Naive thymus-derived CD4-positive, alpha-beta T cell (primary cell): ENCODE measurements around the gene BCL7C. TPM values are rescaled to one million over a fixed set of nuclear protein-coding genes. Genes with fewer than 3 reads are reported as not detected.

Source experiments
- ATAC-seq: fragments of 150-1000 bp; cut with Tn5 transposase; 2 replicates; pipeline ENCODE4 v1.10.0; 2021; ENCODE audit warnings: mild to moderate bottlenecking, moderate library complexity
- CTCF ChIA-PET: fragments of 350-600 bp; sonication (Branson Sonifier 250); formaldehyde crosslinking; loops from one replicate; lab custom pipeline; 2021; ENCODE audit warnings: antibody characterized with exemption; lab: Charles Lee
- POLR2A ChIA-PET: fragments of 350-600 bp; sonication (Branson Sonifier 250); formaldehyde crosslinking; loops from one replicate; lab custom pipeline; 2021; ENCODE audit warnings: antibody characterized with exemption, inconsistent platforms; lab: Charles Lee
- DNase-seq, 9 donors: peaks; one replicate each; pipeline versions ENCODE4 v3.0.0 to v3.0.0-alpha.2; 2020 to 2022; ENCODE audit warnings: mixed read lengths in 1 of 9
- H3K27ac ChIP-seq: one replicate; pipeline ENCODE4 v1.7.0; 2013; ENCODE audit warnings: mild to moderate bottlenecking, low read depth, low read length, moderate library complexity
- H3K27me3 ChIP-seq, 2 donors: one replicate each; pipeline ENCODE4 v1.7.0; 2013; ENCODE audit warnings: low read length in 2 of 2, mild to moderate bottlenecking in 2 of 2, moderate library complexity in 2 of 2; ENCODE audit not compliant: control insufficient read depth in 2 of 2, insufficient read depth in 2 of 2
- H3K36me3 ChIP-seq, 3 experiments: 1 replicate in 2 of 3; 2 replicates in 1 of 3; pipeline ENCODE4 v1.7.0; 2013; ENCODE audit warnings: low read length in 3 of 3, mild to moderate bottlenecking in 3 of 3, moderate library complexity in 1 of 3; ENCODE audit not compliant: insufficient read depth in 3 of 3, control insufficient read depth in 2 of 3
- H3K4me1 ChIP-seq, 2 donors: one replicate each; pipeline ENCODE4 v1.7.0; 2013; ENCODE audit warnings: low read length in 2 of 2, mild to moderate bottlenecking in 2 of 2, moderate library complexity in 1 of 2; ENCODE audit not compliant: control insufficient read depth in 2 of 2, insufficient read depth in 2 of 2
- H3K4me3 ChIP-seq: 2 replicates; pipeline ENCODE4 v1.7.0; 2013; ENCODE audit warnings: mild to moderate bottlenecking, low read length
- H3K9me3 ChIP-seq, 3 experiments: 1 replicate in 2 of 3; 2 replicates in 1 of 3; pipeline ENCODE4 v1.7.0; 2013; ENCODE audit warnings: low read length in 3 of 3; ENCODE audit not compliant: control insufficient read depth in 2 of 3
- H3K27ac Mint-ChIP-seq, 9 donors: one replicate each; pipeline ENCODE4 v1.8.0; 2020 to 2022; ENCODE audit warnings: mixed read lengths in 9 of 9, mild to moderate bottlenecking in 8 of 9, moderate library complexity in 5 of 9, inconsistent platforms in 2 of 9
- H3K27me3 Mint-ChIP-seq, 5 donors: one replicate each; pipeline ENCODE4 v1.8.0; 2021 to 2022; ENCODE audit warnings: mixed read lengths in 5 of 5, mild to moderate bottlenecking in 1 of 5
- H3K36me3 Mint-ChIP-seq, 5 donors: one replicate each; pipeline ENCODE4 v1.8.0; 2020 to 2022; ENCODE audit warnings: mixed read lengths in 5 of 5, mild to moderate bottlenecking in 3 of 5, inconsistent platforms in 1 of 5
- H3K4me1 Mint-ChIP-seq, 7 donors: one replicate each; pipeline ENCODE4 v1.8.0; 2020 to 2022; ENCODE audit warnings: mixed read lengths in 7 of 7, mild to moderate bottlenecking in 3 of 7, inconsistent platforms in 1 of 7
- H3K4me3 Mint-ChIP-seq, 10 donors: one replicate each; pipeline ENCODE4 v1.8.0; 2020 to 2022; ENCODE audit warnings: mild to moderate bottlenecking in 10 of 10, mixed read lengths in 10 of 10, moderate library complexity in 6 of 10, inconsistent platforms in 2 of 10
- H3K9me3 Mint-ChIP-seq, 11 donors: one replicate each; pipeline ENCODE4 v1.8.0; 2020 to 2022; ENCODE audit warnings: mixed read lengths in 11 of 11, mild to moderate bottlenecking in 4 of 11, inconsistent platforms in 1 of 11, moderate library complexity in 1 of 11
- intact Hi-C, 2 donors: fragments of 100-400 bp; cut with micrococcal nuclease; formaldehyde crosslinking; loops; one replicate each; pipeline ENCODE4 v1.15.1; 2023
- polyA plus RNA-seq, 2 donors: library from polyadenylated mRNA; unstranded; fragments of 300-500 nt; fragmentation: Illumina TruSeq; gene quantifications; one replicate each; pipeline ENCODE4 v1.2.3, GENCODE V29; 2021
- total RNA-seq, 6 experiments: library from RNA in 5 of 6; stranded (reverse) in 5 of 6; gene quantifications; 1 replicate in 5 of 6; 2 replicates in 1 of 6; pipeline ENCODE4 v1.2.3 and lab custom pipeline; 2021 to 2026

BCL7C gene
- total and polyA plus RNA-seq, 7 experiments from 2014 or later = 17.2 to 31.4 (median 22.7) TPM

- Mint-ChIP-seq H3K4me3 (peak overlapping the region in 5 of 10 donors; percentile 28 to 99 (median 94)), H3K27ac (peak overlapping the region; percentile 41 to 99 (median 96)), H3K36me3 (peaks cover 0 to 4% (median 0%) of the 10 kb centered on the region in 5 donors), H3K9me3 (peaks cover 0 to 5% (median 0%) of the 10 kb centered on the region in 11 donors), H3K27me3 (no peaks in the 10 kb centered on the region), H3K4me1 (peaks cover 26 to 47% (median 35%) of the 10 kb centered on the region in 7 donors)
- Histone ChIP-seq H3K4me3 (no peak overlapping the region), H3K27ac (peak overlapping the region; percentile 80), H3K36me3 (no peaks in the 10 kb centered on the region), H3K9me3 (peaks cover 0 to 3% (median 0%) of the 10 kb centered on the region in 3 experiments), H3K27me3 (no peaks in the 10 kb centered on the region), H3K4me1 (peaks cover 26 to 38% of the 10 kb centered on the region in 2 donors)
- CTCF ChIA-PET = interaction anchor here (0.8 to 1.9 kb wide), 2 partner anchors 13 to 59 kb away, joined by 3 to 6 read pairs; no protein-coding TSS in a partner anchor
- ATAC-seq (no peak), DNase-seq (no peak)
- intact Hi-C loops = loop anchor here in 1 of 2 donors (5.0 kb wide), 1 partner anchor 142 kb away; the partner anchor contains the start of genes CFAP119 and RNF40
- POLR2A ChIA-PET = interaction anchor here (0.6 to 4.3 kb wide), 7 partner anchors 9 to 99 kb away, joined by 3 to 67 read pairs (median 5); no protein-coding TSS in a partner anchor
Measured at GRCh38 chr16:30904114-30904780, 10.4 kb upstream of the BCL7C start.

GRCh38 chr16:30903596-30903995, 9.7 kb upstream of the BCL7C start:
- peaks cover 0 to 3% (median 0%) of the 10 kb centered on the region in 3 experiments for H3K9me3 ChIP-seq
- H3K4me1 ChIP-seq = peaks cover 26 to 38% of the 10 kb centered on the region in 2 donors
- peaks cover 0 to 4% (median 0%) of the 10 kb centered on the region in 5 donors for H3K36me3 Mint-ChIP-seq
- intact Hi-C loops = loop anchor here (1.0 to 5.0 kb wide), 2 partner anchors 28 to 141 kb away; partner anchors contain the start of genes CFAP119 (in 1 of the 2) and RNF40 (in 1 of the 2)
- H3K4me1 Mint-ChIP-seq = peaks cover 26 to 47% (median 38%) of the 10 kb centered on the region in 7 donors
- H3K27ac ChIP-seq = peak overlapping the region; percentile 80
- H3K27ac Mint-ChIP-seq = peak overlapping the region; percentile 90 to 99 (median 96)
- H3K9me3 Mint-ChIP-seq = peaks cover 0 to 5% (median 0%) of the 10 kb centered on the region in 11 donors
- ATAC-seq (peak; percentile 21), DNase-seq (no peak)
- ChIA-PET CTCF (interaction anchor here (3.8 to 4.1 kb wide), 2 partner anchors 30 to 59 kb away, joined by 23 to 54 read pairs; no protein-coding TSS in a partner anchor), POLR2A (interaction anchor here (0.6 to 4.3 kb wide), 6 partner anchors 11 to 98 kb away, joined by 3 to 67 read pairs (median 10); partner anchors contain the start of gene BCL7C)
- no peaks in the 10 kb centered on the region for H3K36me3 ChIP-seq
- peak overlapping the region; percentile 18 to 99 (median 73) for H3K4me3 Mint-ChIP-seq
- no peaks in the 10 kb centered on the region for H3K27me3 Mint-ChIP-seq
- no peaks in the 10 kb centered on the region for H3K27me3 ChIP-seq
- H3K4me3 ChIP-seq = no peak overlapping the region

GRCh38 chr16:30903002-30903401, 9.1 kb upstream of the BCL7C start:
- peak overlapping the region; percentile 91 to 99 (median 96) for H3K4me3 Mint-ChIP-seq
- intact Hi-C loops = loop anchor here (1.0 to 5.0 kb wide), 2 partner anchors 28 to 141 kb away; partner anchors contain the start of genes CFAP119 (in 1 of the 2) and RNF40 (in 1 of the 2)
- peaks cover 25 to 45% (median 38%) of the 10 kb centered on the region in 7 donors for H3K4me1 Mint-ChIP-seq
- H3K27ac Mint-ChIP-seq = peak overlapping the region; percentile 90 to 99 (median 98)
- ATAC-seq = no peak
- Histone ChIP-seq H3K4me1 (peaks cover 26 to 35% of the 10 kb centered on the region in 2 donors), H3K4me3 (peak overlapping the region; percentile 65), H3K27me3 (no peaks in the 10 kb centered on the region), H3K27ac (peak overlapping the region; percentile 80), H3K9me3 (peaks cover 0 to 3% (median 0%) of the 10 kb centered on the region in 3 experiments), H3K36me3 (no peaks in the 10 kb centered on the region)
- peaks cover 0 to 5% (median 0%) of the 10 kb centered on the region in 11 donors for H3K9me3 Mint-ChIP-seq
- no peaks in the 10 kb centered on the region for H3K27me3 Mint-ChIP-seq
- ChIA-PET POLR2A (interaction anchor here (1.0 to 4.3 kb wide), 12 partner anchors 10 to 557 kb away, joined by 3 to 67 read pairs (median 8); partner anchors contain the start of genes ARMC5, BCL7C, ZNF646 and ZNF668), CTCF (interaction anchor here (0.8 to 4.1 kb wide), 5 partner anchors 10 to 539 kb away, joined by 3 to 54 read pairs (median 9); partner anchors contain the start of gene ZNF843)
- H3K36me3 Mint-ChIP-seq = peaks cover 0 to 4% (median 0%) of the 10 kb centered on the region in 5 donors
- DNase-seq = peak in 3 of 9 donors; percentile 19 to 37 (median 27)

GRCh38 chr16:30902029-30902972, 8.4 kb upstream of the BCL7C start:
- Histone ChIP-seq H3K27me3 (no peaks in the 10 kb centered on the region), H3K9me3 (peaks cover 0 to 3% (median 0%) of the 10 kb centered on the region in 3 experiments), H3K4me3 (peak overlapping the region; percentile 65), H3K36me3 (no peaks in the 10 kb centered on the region), H3K4me1 (peaks cover 26 to 35% of the 10 kb centered on the region in 2 donors), H3K27ac (peak overlapping the region; percentile 80)
- Mint-ChIP-seq H3K36me3 (peaks cover 0 to 4% (median 0%) of the 10 kb centered on the region in 5 donors), H3K9me3 (peaks cover 0 to 5% (median 0%) of the 10 kb centered on the region in 11 donors), H3K27me3 (no peaks in the 10 kb centered on the region), H3K27ac (peak overlapping the region; percentile 90 to 99 (median 98)), H3K4me3 (peak overlapping the region; percentile 91 to 99 (median 96)), H3K4me1 (peaks cover 18 to 43% (median 32%) of the 10 kb centered on the region in 7 donors)
- DNase-seq = peak in 8 of 9 donors; percentile 38 to 76 (median 61)
- intact Hi-C loops = loop anchor here (1.0 to 5.0 kb wide), 6 partner anchors 9 to 140 kb away; partner anchors contain the start of genes CFAP119 (in 1 of the 2) and RNF40 (in 1 of the 2)
- CTCF ChIA-PET = interaction anchor here (0.5 to 4.1 kb wide), 11 partner anchors 9 to 1244 kb away, joined by 3 to 54 read pairs (median 4); partner anchors contain the start of gene ZNF843
- POLR2A ChIA-PET = interaction anchor here (0.6 to 4.3 kb wide), 18 partner anchors 10 to 558 kb away, joined by 3 to 67 read pairs (median 5); partner anchors contain the start of genes ARMC5, BCL7C, ZNF646 and ZNF668
- peak; percentile 92 for ATAC-seq

GRCh38 chr16:30901201-30902028, 7.5 kb upstream of the BCL7C start:
- ChIA-PET CTCF (interaction anchor here (0.6 to 4.1 kb wide), 12 partner anchors 9 to 1209 kb away, joined by 3 to 54 read pairs (median 4); partner anchors contain the start of gene ZNF764), POLR2A (interaction anchor here (0.6 to 4.3 kb wide), 19 partner anchors 9 to 559 kb away, joined by 3 to 67 read pairs (median 5); partner anchors contain the start of genes ARMC5, BCL7C, FUS and ZNF646)
- Mint-ChIP-seq H3K36me3 (peaks cover 0 to 4% (median 0%) of the 10 kb centered on the region in 5 donors), H3K4me3 (peak overlapping the region; percentile 62 to 87 (median 74)), H3K9me3 (peaks cover 0 to 5% (median 0%) of the 10 kb centered on the region in 11 donors), H3K27ac (peak overlapping the region; percentile 28 to 80 (median 76)), H3K4me1 (peaks cover 25 to 45% (median 36%) of the 10 kb centered on the region in 7 donors), H3K27me3 (no peaks in the 10 kb centered on the region)
- Histone ChIP-seq H3K27me3 (no peaks in the 10 kb centered on the region), H3K27ac (peak overlapping the region; percentile 59), H3K4me1 (peaks cover 26 to 43% of the 10 kb centered on the region in 2 donors), H3K9me3 (peaks cover 0 to 3% (median 0%) of the 10 kb centered on the region in 3 experiments), H3K4me3 (peak overlapping the region; percentile 61), H3K36me3 (no peaks in the 10 kb centered on the region)
- DNase-seq = no peak
- ATAC-seq = no peak
- intact Hi-C loops = loop anchor here (1.0 to 5.0 kb wide), 6 partner anchors 8 to 139 kb away; partner anchors contain the start of genes CFAP119 (in 1 of the 2) and RNF40 (in 1 of the 2)
